Tibial artery (tissue), 4 donors: Measurements from ENCODE around the gene BRAP.
"Not testable (repeated sequence)": the region's sequence is repeated elsewhere in the genome, so short reads cannot be mapped to it uniquely, and the experiment has no call there.

ENCODE experiments used
- DNase-seq, 2 donors: peaks; one replicate each; pipeline ENCODE4 v3.0.0-alpha.2; 2019
- H3K27ac ChIP-seq, 2 donors: fragments of 200-600 bp; sonication (generic) in 1 of 2; 1 replicate in 1 of 2; 2 replicates in 1 of 2; pipeline ENCODE4 v1.5.1; 2018 to 2019; ENCODE audit warnings: mild to moderate bottlenecking in 1 of 2
- H3K27me3 ChIP-seq, 2 donors: fragments of 200-600 bp; sonication (generic) in 1 of 2; one replicate each; pipeline versions ENCODE4 v1.5.1 to v1.6.0; 2016 to 2019
- H3K36me3 ChIP-seq, 3 donors: fragments of 200-600 bp; sonication (generic) in 2 of 3; one replicate each; pipeline ENCODE4 v1.5.1; 2016 to 2019; ENCODE audit warnings: mild to moderate bottlenecking in 2 of 3
- H3K4me1 ChIP-seq, 4 donors: fragments of 200-600 bp; sonication (generic) in 2 of 4; 1 replicate in 3 of 4; 2 replicates in 1 of 4; pipeline ENCODE4 v1.5.1; 2016 to 2019
- H3K4me3 ChIP-seq, 2 donors: fragments of 200-600 bp; sonication (generic) in 1 of 2; 1 replicate in 1 of 2; 2 replicates in 1 of 2; pipeline ENCODE4 v1.5.1; 2018 to 2019; ENCODE audit warnings: mild to moderate bottlenecking in 2 of 2
- H3K9me3 ChIP-seq, 3 donors: fragments of 200-600 bp; sonication (generic) in 1 of 3; one replicate each; pipeline ENCODE4 v1.5.1; 2016 to 2019
- CTCF ChIP-seq, 2 experiments: fragments of 200-600 bp in 1 of 2; fragments of 450-650 bp in 1 of 2; IDR thresholded peaks; one replicate each; pipeline ENCODE4 v1.5.1; 2017 to 2019; ENCODE audit warnings: antibody characterized with exemption in 2 of 2, mild to moderate bottlenecking in 1 of 2, moderate library complexity in 1 of 2
- intact Hi-C: fragments of 100-400 bp; cut with DNase I; formaldehyde crosslinking; loops from one replicate; pipeline ENCODE4 v1.15.0; 2023; ENCODE audit warnings: low total_unique reads

The BRAP gene

GRCh38 chr12:111686574-111687105 is 884 bp upstream of the BRAP start:
- TF ChIP-seq CTCF (IDR thresholded peaks at IDR 0.05), result no peak
- intact Hi-C loops, result no loop called here
- H3K4me1 ChIP-seq, result peaks cover 0 to 36% (median 25%) of the 10 kb centered on the region in 4 donors
- no peak for DNase-seq
- peak overlapping the region; percentile 89 to 90 for H3K27ac ChIP-seq
- peaks cover 4 to 17% (median 12%) of the 10 kb centered on the region in 3 donors for H3K36me3 ChIP-seq
- H3K9me3 ChIP-seq, result no peaks in the 10 kb centered on the region
- H3K27me3 ChIP-seq, result no peaks in the 10 kb centered on the region
- H3K4me3 ChIP-seq, result peak overlapping the region; percentile 90 to 91

GRCh38 chr12:111685322-111685810 is 390 bp downstream of the BRAP start:
- DNase-seq, result peak in 1 of 2 donors; percentile 20
- no peaks in the 10 kb centered on the region for H3K9me3 ChIP-seq
- H3K4me3 ChIP-seq, result peak overlapping the region; percentile 90 to 91
- H3K4me1 ChIP-seq, result peaks cover 0 to 36% (median 25%) of the 10 kb centered on the region in 4 donors
- H3K36me3 ChIP-seq, result peaks cover 13 to 30% (median 25%) of the 10 kb centered on the region in 3 donors
- no peak for TF ChIP-seq CTCF (IDR thresholded peaks at IDR 0.05)
- intact Hi-C loops, result no loop called here
- no peaks in the 10 kb centered on the region for H3K27me3 ChIP-seq
- H3K27ac ChIP-seq, result peak overlapping the region; percentile 89 to 90

GRCh38 chr12:111684485-111685198 is 1.1 kb downstream of the BRAP start:
- H3K9me3 ChIP-seq, intact Hi-C loops, DNase-seq, H3K27me3 ChIP-seq: not testable (repeated sequence)
- Histone ChIP-seq H3K4me3 (peak overlapping the region; percentile 90 to 91), H3K4me1 (peaks cover 0 to 36% (median 25%) of the 10 kb centered on the region in 4 donors), H3K36me3 (peaks cover 20 to 37% (median 30%) of the 10 kb centered on the region in 3 donors), H3K27ac (peak overlapping the region in 1 of 2 donors; percentile 90)

GRCh38 chr12:111677186-111677585 is 8.6 kb downstream of the BRAP start:
- Histone ChIP-seq H3K4me3 (no peak overlapping the region), H3K9me3 (no peaks in the 10 kb centered on the region), H3K27me3 (no peaks in the 10 kb centered on the region), H3K4me1 (peaks cover 0 to 11% (median 5%) of the 10 kb centered on the region in 4 donors), H3K27ac (no peak overlapping the region), H3K36me3 (peaks cover 57 to 90% (median 84%) of the 10 kb centered on the region in 3 donors)
- DNase-seq, result no peak
- intact Hi-C loops, result loop anchor here (10.0 kb wide), 1 partner anchor 282 kb away; no protein-coding TSS in a partner anchor
- no peak for TF ChIP-seq CTCF (IDR thresholded peaks at IDR 0.05)

GRCh38 chr12:111673503-111673902 is 12.3 kb downstream of the BRAP start:
- no peak for DNase-seq
- no peaks in the 10 kb centered on the region for H3K9me3 ChIP-seq
- intact Hi-C loops, result loop anchor here (10.0 kb wide), 1 partner anchor 279 kb away; no protein-coding TSS in a partner anchor
- H3K36me3 ChIP-seq, result peaks cover 55 to 90% (median 76%) of the 10 kb centered on the region in 3 donors
- peaks cover 0 to 11% (median 5%) of the 10 kb centered on the region in 4 donors for H3K4me1 ChIP-seq
- H3K27ac ChIP-seq, result peak overlapping the region in 1 of 2 donors; percentile 19
- peak; percentile 28 to 36 for TF ChIP-seq CTCF (IDR thresholded peaks at IDR 0.05)
- no peak overlapping the region for H3K4me3 ChIP-seq
- no peaks in the 10 kb centered on the region for H3K27me3 ChIP-seq
